GM19043 (cell line): ENCODE results near the gene STEAP1B.
A peak's percentile ranks its signal among the peaks of the same experiment; 100 is the strongest.
"Not testable (repeated sequence)": the region's sequence is repeated elsewhere in the genome, so short reads cannot be mapped to it uniquely, and the experiment has no call there.

Experiments used
- ATAC-seq: cut with Tn5 transposase; IDR thresholded peaks from one replicate; pipeline ENCODE4 v1.9.1; 2021; ENCODE audit warnings: low read depth; ENCODE audit not compliant: unreplicated experiment

STEAP1B gene

DNA sequence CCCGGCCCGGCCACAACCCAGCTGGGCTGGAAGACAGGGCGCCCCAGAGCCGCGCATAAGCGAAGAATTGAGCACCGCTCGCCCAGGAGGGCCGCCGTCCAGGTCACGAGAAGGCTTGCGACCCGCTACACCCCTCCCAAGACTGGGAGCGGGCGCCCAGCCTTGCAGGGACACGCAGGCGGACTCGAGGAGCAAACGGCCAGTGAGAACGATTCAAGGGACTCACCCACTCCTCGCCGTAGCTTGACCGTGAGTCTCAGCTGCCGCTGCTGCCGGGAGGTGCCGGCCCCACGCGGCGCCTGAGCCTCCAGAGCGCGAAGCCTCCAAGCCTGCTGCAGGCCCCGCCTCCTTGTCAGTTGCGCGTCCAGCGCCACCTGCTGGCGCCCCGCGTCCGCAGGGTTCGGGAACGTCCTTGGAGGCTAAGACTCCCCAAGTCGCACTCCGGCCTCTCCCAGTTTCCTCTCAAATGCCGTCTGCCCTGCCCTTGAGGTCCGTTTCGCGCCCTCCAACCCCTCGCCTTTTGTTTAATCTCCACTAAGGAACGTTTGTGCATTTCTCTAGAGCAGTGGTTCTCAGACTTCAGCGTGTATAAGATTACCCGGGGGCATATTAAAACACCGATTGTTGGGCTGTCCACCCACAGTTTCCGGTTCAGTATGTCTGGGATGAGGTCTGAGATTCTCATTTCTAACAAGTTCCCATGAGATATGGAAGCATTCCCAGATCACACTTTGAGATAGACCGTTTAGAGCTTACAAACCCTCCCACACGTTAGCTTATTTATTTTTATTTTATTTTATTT, at the start of gene STEAP1B:
TSS of gene STEAP1B (minus strand) at position 301 of the 802 bp plus-strand sequence. CDS start 5,333 bp downstream, outside the sequence.
- peak; percentile 97 for ATAC-seq

DNA sequence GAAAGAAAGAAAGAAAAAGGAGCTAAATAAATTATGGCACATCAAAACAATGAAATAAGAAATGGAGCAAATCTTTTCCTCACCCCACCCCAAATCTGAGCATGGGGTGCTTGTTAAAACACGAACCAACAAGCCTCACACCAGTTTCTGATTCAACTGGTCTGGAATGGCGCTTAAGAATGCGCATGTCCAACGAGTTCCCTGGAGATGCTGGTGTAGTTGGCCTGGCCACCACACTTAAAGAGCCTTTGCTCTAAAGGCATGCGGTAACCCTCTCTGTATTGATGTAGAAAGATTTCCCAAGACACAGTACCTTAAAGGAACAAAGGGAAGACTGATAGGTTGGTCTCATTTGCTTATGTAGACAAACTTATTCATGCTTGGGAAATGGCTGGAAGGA, 49.1 kb upstream of the STEAP1B start:
- ATAC-seq, result no peak

DNA sequence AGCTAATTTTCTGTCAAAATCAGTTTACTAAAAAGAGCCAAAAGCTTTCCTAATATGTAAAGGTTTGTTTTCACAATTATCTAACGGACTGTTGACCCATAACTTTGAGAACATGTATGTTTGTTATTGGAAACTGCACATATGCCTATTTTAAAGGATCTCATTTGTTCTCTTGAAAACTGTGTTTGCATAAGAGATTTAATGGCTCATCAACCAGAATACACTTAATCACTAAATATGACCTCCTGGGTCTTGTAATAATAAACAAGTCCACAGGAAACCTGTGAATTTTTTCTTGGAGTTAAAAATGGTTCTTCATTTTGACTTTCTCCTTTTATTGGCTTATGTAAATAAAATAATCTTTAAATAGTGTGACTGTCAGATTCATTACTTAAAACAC, 48.3 kb upstream of the STEAP1B start:
- ATAC-seq, result no peak

DNA sequence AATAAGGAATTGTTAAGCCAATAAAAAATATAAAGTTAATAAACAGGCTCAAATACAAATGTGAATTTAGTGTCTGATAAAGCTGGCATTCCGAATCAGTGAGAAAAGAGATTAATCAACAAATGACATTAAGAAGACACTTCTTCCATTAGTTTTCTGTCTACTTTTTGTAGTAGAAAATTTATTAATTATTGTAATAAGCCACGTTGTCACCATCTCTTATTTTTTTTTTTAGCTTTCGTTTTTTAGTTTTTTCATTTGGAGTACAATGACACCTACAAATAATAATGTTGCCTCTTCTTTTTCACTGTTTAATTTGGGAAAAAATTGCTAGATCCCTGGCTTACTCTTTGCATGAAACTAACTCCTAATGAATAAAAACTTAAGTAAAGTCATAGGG, 46.8 kb upstream of the STEAP1B start:
- ATAC-seq, result no peak

DNA sequence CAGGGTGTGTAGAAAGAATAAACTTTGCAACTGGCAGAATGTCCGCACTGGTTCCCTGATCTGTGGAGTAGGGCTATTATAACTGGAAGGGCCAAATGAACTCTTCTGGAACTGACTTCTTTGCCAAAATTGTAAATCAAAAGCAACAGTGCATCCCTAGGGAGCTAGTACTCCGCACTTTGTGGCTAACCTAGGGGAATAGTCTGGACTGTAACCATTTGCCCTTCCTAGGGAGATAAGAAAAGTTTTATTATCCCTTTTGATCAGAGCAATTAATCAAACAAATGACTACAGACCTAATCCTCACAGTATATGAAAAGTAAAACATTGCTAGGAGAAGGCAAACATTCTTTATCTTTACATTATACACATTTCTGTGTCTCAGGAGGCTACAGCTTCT, 45.5 kb upstream of the STEAP1B start:
- ATAC-seq, result no peak

DNA sequence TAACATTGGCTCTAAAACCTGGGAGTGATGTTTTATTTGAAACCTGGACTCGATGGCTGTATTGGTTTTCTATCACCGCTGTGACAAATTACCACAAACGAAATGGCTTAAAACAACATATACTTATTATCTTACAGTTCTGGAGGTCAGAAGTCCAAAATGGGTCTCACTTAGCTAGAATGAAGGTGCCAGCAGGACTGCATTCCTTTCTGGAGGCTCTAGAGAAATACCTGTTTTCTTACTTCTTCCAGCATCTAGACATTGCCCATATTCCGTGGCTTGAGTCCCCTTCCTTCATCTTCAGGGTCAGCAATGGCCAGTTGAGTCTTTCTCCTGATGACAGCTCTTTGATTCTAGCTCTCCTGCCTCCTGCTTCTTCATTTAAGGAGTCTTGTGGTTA, 44.3 kb upstream of the STEAP1B start:
- no peak for ATAC-seq

DNA sequence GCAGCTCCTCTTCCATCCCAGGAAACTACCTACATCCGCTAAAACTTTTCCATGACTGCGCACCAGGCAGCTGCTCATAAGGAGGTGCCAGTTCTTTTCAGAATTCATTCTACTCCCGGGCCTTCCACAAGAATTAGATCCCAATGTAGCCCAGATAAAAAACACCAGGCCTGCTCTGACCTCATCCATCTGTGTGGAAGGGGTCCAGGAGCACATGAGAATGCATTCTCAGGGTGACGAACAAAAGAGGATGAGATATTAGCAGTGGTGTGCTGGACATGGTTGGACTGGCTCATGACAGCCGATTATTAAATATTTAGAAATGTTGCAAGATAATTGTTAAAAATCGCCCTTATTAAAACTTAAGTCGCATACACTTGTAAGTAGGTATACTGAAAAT, 43.2 kb upstream of the STEAP1B start:
- no peak for ATAC-seq

DNA sequence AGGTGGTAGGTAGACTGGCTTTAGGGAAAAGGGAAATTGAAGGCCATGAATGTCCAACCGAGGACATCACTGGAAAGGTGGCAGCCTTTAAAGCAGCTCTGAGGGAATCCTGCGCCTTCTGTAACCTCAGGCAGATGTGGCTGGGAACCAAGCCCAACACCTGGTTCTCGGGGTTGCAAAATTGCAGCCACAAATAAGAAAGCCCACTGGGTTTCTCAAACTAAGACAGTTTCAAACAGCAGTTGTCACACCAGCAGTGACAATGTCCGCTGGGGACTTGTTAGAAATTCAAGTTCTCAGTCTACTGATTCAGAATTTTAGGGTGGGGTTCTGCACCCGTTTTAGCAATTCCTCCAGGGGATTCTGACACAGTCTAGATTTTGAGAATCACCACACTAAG, 42.7 kb upstream of the STEAP1B start:
- ATAC-seq, result no peak

DNA sequence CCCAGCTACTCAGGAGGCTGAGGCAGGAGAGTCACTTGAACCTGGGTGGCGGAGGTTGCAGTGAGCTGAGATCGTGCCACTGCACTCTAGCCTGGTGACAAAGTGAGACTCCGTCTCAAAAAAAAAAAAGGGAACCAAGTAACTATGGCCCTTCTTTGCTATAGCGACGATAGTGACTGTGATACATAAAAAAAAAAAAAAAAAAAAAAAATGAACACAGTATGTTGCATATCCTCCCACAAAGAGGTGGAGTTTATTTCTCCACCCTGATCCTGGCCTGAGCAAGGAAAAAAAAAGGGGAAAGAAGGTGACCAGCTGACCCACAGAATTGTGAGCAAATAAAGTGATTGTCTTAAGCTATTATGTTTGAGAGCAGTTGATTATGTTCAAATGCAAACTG, 42.3 kb upstream of the STEAP1B start:
- no peak for ATAC-seq

DNA sequence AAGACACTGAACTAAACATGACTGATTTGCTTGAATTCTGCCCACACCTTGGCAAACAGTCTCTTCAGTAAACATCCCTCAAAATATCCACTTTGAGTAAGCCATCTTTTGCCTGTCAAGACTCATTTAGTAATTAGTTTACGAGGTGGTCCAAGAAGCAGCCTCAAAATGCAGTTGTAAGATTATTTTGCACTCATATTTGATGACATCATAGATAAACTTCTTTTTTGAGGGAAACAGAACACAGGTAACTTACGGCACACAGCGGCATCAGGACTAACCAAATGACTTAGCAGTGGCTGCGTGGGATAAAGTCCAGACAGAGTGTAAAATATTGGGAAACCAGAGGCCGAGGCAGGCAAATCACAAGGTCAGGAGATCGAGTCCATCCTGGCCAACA, 41.8 kb upstream of the STEAP1B start:
- no peak for ATAC-seq

DNA sequence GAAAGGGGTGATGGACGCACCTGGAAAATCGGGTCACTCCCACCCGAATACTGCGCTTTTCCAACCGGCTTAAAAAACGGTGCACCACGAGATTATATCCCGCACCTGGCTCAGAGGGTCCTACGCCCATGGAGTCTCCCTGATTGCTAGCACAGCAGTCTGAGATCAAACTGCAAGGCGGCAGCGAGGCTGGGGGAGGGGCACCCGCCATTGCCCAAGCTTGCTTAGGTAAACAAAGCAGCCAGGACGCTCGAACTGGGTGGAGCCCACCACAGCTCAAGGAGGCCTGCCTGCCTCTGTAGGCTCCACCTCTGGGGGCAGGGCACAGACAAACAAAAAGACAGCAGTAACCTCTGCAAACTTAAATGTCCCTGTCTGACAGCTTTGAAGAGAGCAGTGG, 28.5 kb upstream of the STEAP1B start:
- not testable (repeated sequence) for ATAC-seq

DNA sequence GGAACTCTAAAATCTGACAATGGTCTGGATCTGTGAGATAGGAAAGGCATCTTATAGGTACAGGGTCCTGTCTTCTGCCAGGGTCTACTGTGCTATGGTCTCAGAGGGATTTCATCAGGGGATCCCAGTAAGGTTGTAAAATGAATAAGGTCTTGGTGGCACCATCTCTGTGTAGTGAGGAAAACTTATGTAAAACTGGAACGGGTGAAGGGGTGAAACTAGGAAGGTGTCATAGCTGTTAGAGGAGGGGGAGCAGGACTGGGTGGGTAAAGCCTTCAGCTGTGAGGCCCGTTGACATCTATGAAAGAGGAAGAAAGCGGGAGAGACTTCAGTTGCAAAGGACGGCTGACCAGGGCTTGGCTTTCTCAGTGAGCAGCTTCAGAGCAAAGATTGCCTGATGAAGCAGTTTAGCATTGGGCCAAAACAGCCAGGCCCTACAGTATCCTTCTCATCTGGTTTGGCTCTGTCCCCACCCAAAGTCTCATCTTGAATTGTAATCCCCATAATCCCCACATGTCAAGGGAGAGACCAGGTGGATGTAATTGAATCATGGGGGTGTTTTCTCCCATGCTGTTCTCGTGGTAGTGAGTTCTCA, 24.5 kb upstream of the STEAP1B start:
- not testable (repeated sequence) for ATAC-seq

DNA sequence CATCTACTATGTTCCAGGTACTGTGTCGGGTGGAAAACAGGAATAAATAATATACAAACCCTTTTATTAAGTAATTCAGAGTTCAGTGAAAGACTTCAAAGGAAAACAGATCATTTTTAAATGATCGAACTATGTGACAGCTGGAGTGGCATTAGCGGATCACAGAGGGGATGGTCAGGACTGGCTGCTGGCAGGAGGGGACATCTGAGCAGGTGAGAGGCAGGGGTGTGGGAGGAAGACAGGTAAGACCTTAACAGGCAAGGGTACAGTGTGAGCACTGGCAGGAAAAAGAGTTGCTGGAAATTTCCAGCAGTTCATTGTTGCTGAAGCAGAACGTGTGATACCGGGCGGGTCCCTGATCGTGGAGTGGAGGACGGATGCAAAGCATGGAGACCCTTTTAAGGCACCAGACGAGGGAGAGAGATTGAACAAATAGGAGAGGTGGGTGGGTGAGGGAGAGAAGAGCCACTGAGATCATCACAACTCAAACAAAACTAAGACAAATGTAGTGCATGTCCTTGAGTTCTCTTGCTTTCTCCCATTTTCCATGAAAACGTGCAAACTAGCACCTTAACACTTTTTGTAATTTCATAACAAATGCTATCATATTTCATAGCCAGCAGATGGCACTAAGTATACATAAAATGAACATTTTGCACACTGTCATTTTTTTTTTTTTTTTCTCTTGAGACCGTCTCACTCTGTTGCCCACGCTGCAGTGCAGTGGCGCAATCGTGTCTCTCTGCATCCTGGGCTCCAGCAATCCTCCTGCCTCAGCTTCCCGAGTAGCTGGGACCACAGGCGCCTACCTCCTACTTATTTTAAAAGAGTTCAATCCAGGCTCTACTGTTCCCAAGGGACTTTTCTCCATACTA, 23.7 kb upstream of the STEAP1B start:
- ATAC-seq, result not testable (repeated sequence)

DNA sequence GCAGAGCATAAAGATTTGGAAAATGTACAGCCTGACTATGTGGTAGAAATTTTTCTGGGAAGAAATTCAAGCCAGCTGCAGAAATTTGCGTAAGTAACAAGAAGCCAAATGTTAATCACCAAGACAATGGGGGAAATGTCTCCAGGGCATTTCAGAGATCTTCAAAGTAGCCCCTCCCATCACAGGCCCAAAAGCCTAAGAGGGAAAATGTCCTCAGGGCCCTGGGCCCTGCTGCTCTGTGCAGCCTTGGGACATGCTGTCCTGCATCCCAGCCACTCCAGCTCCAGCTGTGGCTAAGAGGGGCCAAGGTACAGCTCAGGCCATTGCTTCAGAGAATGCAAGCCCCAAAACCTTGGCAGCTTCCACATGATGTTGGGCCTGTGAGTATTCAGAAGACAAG, 19.6 kb upstream of the STEAP1B start:
- not testable (repeated sequence) for ATAC-seq

DNA sequence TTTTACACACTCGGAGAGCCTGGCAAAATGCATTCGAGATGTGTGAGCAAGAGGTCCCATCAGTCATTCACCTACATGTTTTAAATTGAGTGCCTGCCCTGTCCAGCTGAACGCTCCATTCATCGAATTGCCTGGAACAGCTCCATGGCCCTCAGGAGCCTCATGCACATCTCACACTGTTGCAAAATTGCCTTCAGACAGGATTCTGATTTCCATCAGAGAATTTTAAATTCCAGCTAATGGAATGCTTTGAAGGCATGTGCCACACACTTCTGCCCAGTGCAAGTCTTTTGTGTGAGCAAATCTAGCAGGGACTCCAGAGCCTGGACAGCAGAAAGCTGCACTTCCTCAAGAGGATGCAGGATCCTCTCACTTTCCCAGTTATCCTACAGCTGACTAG, 17.0 kb upstream of the STEAP1B start:
- not testable (repeated sequence) for ATAC-seq

DNA sequence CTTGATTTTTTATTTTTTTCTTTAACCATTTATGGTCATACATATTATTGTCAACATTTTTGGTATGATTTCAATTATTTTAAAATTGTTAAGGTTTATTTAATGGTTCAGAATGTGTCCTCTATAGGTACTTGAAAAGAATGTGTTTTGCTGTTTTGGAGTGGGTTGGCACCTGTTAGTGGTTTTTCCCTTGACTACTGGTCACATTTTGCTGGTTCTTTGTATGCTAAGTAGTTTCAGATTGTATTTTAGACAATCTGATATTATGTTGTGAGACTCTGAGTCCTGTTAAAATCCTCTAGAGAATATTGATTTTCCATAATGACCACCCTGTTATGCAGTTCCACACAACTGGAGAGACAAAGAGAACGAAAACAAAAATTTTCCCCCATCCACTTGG, 15.0 kb upstream of the STEAP1B start:
- not testable (repeated sequence) for ATAC-seq

DNA sequence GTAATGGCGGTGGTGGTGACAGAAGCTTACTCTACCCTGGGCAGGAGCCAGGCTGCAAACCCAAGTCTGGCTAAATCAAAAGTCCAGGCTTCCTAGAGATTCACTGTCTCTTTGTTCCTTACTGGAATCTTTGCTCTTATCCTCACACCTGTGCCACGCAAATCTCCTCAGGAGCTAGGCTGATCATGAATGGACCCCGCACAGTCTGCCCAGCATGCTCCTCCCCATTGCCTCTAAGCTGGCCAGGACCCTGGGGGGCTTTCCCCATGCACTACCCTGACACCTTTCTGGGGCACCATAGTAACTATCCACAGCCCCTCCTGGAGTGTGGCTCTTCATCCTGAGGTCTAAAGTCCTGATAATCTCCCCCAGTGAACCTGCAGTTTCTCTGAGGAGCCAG, 7.3 kb upstream of the STEAP1B start:
- not testable (repeated sequence) for ATAC-seq

DNA sequence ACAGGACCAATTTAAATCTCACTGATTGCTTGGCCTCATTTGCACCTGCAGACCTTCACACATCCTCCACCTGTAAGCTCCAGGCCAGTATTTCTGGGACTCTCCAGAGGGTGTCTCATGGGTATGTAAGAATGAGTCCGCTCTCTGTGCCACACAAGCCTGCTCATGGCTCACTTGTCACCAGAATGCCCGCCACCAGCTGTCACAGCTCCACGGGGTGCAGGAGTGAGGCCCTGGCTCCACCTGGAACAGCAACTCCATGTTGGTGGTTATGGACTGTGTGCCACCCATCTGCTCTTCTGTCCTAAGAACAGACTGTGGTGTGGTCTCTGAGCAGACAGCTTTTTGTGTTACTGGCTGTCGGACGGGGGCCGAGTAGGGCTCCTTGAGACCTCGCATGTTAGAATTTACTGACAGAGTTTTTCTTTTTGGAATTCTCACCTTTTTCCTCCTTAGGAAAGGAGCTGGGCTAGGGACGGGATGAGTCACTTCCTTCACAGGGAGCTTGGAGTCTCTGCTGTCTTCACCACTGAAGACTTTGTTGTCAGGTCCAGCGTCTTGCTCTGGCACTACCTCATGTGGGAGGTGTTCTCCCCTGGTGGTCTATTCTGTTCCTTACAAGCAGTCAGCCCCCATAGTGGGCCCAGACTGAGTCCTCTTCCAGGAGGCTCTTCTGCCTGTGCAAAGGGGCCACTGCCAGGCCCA, 6.5 kb upstream of the STEAP1B start:
- not testable (repeated sequence) for ATAC-seq

DNA sequence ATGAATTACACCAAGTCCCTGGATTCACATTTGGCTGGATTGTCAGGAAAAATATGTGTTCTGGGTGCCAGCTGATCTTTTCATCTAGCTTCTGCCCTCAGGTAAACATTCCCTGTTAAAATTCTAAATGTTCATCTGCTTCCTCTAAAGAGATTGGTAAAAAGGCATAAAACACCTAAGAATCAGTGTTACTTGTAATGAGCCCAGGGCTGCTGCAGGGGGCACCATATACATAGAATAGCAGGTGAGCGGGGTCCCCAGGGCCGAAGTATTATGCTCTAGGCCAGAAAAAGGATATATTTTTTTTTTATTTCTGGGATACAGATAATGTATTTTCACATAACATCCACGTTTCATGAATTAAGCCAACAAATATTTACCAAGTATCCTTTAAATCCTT, 4.5 kb upstream of the STEAP1B start:
- ATAC-seq, result not testable (repeated sequence)

DNA sequence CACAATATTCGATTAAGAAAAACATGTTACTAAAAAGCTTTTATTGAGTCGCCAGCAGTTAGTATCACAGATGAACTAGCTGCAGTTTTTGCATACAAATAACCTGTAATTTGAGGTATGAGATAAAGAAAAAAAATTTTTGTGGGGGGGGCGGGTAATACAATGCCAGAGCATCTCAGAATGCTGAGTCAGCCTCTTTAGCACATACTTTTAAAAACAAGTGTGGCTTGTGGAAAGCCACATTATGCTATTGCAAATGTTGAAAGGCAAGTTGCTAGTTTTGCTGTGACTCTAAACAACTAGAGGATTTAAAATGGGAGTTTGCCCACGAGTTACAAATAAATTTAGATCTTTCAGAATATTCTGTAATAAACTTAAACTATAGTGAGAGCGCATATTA, 2.1 kb upstream of the STEAP1B start:
- ATAC-seq, result not testable (repeated sequence)

DNA sequence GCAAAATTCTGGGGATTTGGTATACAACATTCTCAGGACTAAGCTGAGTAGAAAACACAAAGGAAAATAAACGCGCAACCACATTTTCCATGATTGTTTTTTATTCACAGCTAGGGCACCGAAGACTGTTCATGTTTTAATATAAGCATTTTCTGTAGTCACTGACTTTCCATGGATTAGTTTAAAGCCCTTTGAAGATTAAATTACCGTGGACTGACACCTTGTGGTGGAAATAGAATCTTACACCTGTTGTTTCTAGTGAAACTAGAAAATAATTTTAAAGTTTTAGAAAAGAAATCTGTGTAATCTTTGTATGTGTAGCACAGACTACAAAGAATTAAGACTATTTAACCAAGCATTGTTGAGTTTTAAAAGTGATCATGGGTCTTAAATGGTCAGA, 1.3 kb upstream of the STEAP1B start:
- ATAC-seq, result not testable (repeated sequence)
